GM21529 (cell line): ENCODE measurements around the gene AKAP13.
A peak's percentile ranks its signal among the peaks of the same experiment; 100 is the strongest.

Experiments
- ATAC-seq: cut with Tn5 transposase; IDR thresholded peaks from one replicate; pipeline ENCODE4 v1.9.1; 2021; ENCODE audit not compliant: unreplicated experiment

AKAP13 gene

GRCh38 chr15:85404918-85405866, 24.8 kb downstream of the AKAP13 start:
- ATAC-seq: no peak

DNA sequence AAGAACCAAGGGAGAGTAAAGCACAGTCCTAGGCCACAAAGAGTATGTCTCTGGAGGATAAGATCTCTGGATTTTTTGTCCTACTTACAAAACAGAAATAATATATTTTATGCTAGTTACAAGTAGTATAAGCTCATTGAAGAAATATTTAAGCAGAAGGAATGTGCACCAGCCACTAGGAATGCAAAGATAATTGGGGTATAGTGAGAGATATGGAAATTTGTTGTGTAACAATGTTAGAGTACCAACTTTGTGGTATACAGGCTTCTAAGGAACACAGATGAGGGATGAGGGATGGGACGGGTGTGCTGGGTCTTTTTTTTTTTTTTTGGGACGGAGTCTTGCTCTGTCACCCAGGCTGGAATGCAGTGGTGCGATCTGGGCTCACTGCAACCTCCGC, 26.5 kb downstream of the AKAP13 start:
- ATAC-seq: no peak

GRCh38 chr15:85407421-85408269, 27.2 kb downstream of the AKAP13 start:
- peak; percentile 48 for ATAC-seq

DNA sequence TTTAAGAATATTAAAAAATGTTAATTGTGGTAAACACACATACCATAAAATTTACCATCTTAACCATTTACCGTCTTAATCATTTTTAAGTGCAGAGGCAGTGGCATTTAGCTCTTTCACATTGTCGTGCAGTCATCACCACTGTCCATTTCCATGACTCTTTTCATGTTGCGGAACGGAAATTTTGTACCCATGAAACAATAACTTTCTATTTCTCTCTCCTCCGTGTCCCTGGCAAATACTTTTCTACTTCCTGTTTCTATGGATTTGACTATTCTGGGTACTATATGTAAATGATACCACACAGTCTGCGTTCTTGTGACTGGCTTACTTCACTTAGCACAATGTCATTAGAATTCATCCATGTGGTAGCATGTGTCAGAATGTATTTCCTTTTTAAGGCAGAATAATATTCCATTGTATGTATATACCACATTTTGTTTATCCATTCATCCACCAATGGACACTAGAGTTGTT, 27.9 kb downstream of the AKAP13 start:
- peak; percentile 58 for ATAC-seq

- no peak for ATAC-seq
Observed at GRCh38 chr15:85412066-85412465, 31.7 kb downstream of the AKAP13 start.

DNA sequence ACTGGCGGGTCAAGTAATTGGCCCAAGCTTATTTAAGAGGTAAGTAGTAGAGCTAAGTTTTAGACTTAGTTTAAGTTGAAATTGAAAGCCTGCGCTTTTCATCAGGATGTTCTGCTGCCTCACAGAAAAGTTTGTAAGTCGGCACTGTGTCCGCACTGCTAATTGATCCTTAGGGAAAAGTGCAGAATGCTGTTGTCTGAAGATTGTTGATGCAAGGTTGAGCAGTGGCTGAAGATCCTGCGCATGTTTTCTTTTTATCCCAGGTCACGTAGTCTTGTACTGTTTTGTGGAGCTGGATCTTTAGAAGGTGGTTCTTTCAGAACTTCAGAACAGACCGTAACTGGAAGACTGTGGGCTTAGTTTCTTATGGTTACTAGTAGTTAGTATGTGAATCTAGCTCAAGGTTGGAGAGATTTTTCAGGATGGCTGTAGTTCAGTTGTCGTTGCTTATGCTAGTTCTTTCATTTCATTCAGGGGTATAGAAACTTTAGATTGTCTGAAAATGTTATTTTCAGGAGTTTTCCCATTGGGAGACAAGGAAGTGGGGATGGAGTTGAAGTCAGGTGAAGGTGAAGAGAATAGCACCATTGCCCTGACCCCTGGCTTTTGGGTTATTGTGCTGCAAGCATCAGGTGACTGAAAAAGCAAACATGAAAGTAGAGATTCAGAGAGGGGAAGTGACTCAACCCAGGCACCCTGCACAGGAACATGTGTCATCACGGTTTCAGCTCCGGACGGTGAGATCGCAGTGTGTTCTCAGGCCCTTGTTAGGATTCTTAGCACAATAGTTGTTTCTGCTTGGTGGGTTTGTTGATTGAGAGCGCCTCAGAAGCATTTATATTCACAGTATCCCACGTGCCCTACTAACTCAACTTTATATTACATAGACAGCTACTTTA, 32.8 kb downstream of the AKAP13 start:
- ATAC-seq: peak; percentile 98

- no peak for ATAC-seq
Observed at GRCh38 chr15:85414037-85414436, 33.6 kb downstream of the AKAP13 start.

DNA sequence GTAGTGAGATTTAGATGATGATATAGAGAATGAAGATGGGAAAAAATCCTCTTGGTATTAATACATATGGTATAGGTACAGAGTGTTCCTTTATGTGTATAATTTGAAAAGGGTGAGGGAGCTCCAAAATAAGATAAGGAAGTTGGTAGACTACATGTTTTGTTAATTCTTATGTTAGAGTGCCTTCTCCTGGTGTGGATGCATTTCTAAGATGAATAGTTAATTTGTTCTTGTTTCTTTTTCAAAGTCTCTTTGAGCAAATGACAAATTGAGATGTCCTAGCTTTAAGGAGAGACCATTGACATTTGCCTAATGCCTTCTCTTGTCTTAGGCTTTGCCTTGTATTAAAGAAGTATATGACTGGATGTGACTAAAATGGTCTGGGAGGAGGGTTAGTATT, 34.1 kb downstream of the AKAP13 start:
- no peak for ATAC-seq

DNA sequence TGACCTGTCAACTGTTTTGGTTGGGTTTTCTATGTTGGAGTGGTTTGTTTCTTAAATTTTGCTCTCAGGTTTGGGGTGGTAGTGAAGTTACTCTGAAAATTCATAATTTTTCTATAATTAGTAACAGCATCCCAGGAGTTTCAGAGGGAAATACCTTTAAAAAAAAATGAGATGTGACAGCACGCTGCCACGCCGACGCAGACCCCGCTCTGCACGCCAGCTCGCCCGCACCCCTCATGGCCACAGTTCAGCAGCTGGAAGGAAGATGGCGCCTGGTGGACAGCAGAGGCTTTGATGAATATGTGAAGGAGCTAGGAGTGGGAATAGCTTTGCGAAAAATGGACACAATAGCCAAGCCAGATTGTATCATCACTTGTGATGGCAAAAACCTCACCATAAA, 34.6 kb downstream of the AKAP13 start:
- ATAC-seq: no peak

DNA sequence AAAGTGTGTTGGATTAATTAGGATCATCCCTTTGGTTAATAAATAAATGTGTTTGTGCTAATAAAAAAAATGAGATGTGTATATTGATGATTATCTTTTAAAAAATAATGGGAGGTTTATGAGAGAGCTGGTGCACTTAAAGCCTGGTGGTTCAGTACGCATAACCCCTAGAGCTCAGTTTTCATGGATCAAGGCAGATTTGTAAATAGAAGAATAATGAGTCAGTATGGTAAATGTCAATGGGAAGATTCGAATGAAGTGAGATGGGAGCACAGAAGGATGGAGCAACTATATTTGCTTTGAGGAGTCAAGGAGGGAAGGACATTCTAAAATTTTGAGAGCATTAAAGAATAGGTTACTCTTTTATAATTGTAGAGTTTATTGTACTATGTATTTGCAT, 35.4 kb downstream of the AKAP13 start:
- no peak for ATAC-seq

DNA sequence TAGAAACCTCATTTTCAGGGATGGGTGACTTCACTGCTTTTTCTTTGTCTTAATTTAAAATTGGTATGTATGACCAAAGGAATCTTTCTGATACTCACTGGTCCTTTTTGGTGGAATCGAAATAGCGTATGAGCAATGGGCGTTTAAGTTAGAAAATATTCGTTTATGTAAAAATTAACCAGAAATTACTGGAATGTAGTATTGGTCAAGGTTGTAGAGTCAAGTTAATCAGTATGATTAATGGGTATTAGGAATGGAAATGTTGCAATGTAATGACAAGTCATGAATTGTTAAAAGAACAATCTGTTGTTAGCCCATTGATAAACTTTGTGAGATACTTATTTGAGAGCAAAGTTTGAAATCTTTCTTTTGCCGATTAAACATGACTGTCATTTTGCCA, 36.9 kb downstream of the AKAP13 start:
- no peak for ATAC-seq

DNA sequence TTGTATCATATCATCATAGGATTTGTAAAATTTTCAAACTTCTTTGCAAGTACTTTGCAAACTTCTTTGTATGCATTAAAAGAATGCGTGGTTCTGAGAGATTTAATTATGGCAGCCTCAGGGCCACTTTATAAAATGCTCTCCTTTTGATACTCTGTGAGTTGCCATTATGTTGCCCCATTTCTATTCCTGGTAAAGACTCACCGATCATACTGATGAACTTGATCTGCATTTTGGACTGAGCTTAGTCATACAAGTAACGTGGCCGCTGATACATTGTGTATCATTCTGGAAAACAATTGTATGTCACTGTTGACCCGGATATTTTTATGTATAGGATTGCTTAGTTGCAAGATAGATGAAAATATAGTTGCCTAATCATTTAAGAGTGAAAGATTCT, 38.8 kb downstream of the AKAP13 start:
- no peak for ATAC-seq

DNA sequence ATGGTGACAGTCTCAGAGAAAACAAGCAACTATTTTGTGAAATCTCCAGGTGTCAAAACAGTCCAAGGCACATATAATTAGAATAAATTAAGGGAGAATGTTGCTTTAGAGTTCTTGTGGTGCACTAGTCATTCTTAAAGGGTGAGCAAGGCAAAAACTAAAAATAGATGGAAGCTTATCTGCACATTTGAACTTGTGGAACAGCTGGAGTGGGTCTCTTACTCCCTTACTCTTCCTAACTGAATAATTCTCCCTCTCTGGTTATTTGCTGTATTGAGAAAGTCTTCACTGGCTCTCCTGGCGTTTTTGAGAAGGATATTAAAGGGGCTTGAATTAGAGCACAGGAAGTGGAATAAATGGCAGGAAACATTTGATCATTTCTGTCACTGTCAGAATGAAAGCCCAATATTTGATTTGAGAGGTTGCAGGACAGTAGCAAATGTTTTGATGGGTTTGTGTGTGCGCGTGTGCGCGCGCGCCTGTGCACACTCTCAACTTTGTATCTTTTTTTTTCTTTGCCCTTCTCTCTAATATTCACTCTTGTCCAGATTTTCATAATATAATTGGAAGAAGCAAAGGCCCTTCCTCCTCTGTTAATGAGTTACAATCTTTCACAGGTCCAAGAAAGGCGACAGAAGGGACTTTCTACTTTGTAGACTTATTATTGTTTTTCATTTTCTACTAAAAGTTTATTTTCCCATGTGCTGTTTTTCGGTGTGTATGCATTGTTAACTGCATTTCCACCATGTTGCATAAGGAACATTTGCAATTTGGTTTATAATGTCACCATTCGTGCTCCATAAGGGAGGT, 40.9 kb downstream of the AKAP13 start:
- ATAC-seq: no peak

GRCh38 chr15:85422607-85423006, 42.2 kb downstream of the AKAP13 start:
- ATAC-seq: no peak

DNA sequence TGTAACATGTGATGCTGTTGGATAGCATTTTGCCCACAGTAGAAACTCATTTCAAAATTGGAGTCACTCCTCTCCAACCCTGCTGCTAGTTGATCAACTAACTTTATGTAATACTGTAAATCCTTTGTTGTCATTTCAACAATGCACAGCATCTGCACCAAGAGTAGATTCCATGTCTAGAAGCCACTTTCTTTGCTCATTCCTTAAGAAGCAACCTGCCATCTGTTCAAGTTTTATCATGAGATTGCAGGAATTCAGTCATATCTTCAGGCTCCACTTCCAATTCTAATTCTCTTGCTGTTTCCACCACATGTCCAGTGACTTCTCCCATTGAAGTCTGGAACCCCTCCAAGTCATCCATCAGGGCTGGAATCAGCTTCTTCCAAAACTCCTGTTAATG, 42.9 kb downstream of the AKAP13 start:
- ATAC-seq: no peak

GRCh38 chr15:85424154-85424553, 43.8 kb downstream of the AKAP13 start:
- ATAC-seq: no peak

- no peak for ATAC-seq
Observed at GRCh38 chr15:85426481-85426880, 46.1 kb downstream of the AKAP13 start.

GRCh38 chr15:85427286-85428028, 47.1 kb downstream of the AKAP13 start:
- no peak for ATAC-seq

GRCh38 chr15:85429522-85429921, 49.1 kb downstream of the AKAP13 start:
- no peak for ATAC-seq
